ENCODE data around the gene LINS1. TPM values are rescaled to one million over a fixed set of nuclear protein-coding genes. Genes with fewer than 3 reads are reported as not detected.

The LINS1 gene
- total and polyA plus RNA-seq, 8 donors: 1.8 to 39.7 (median 7.0) TPM

DNA sequence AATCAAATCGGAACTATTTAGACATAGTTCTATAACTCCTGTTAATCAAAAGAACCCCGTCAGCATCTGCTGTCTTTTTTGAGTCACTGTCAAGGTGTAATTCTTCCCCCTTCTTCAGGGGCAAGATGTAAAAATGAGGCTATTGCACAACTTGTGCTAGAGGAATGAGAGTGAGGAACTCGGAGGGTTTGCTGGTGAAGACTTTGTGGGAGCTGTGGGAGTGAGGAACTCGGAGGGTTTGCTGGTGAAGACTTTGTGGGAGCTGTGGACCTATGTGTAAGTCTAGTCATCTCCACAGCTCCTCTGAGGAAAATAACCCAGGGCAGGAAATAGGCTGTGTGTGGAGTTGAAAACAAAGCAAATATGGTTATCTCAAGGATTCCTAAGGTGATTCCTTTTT is 70.8 kb downstream of the LINS1 start:
- TF ChIP-seq, protein P1, sequence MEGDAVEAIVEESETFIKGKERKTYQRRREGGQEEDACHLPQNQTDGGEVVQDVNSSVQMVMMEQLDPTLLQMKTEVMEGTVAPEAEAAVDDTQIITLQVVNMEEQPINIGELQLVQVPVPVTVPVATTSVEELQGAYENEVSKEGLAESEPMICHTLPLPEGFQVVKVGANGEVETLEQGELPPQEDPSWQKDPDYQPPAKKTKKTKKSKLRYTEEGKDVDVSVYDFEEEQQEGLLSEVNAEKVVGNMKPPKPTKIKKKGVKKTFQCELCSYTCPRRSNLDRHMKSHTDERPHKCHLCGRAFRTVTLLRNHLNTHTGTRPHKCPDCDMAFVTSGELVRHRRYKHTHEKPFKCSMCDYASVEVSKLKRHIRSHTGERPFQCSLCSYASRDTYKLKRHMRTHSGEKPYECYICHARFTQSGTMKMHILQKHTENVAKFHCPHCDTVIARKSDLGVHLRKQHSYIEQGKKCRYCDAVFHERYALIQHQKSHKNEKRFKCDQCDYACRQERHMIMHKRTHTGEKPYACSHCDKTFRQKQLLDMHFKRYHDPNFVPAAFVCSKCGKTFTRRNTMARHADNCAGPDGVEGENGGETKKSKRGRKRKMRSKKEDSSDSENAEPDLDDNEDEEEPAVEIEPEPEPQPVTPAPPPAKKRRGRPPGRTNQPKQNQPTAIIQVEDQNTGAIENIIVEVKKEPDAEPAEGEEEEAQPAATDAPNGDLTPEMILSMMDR (IDR thresholded peaks at IDR 0.05): no peak
- no peak for TF ChIP-seq POLR2A (IDR thresholded peaks at IDR 0.05)
- TF ChIP-seq EP300 (IDR thresholded peaks at IDR 0.05): no peak
- no peak for TF ChIP-seq POLR2AphosphoS5 (IDR thresholded peaks at IDR 0.05)

GRCh38 chr15:100529556-100529955 is 72.4 kb downstream of the LINS1 start:
- Histone ChIP-seq H3K27me3 (peaks cover 0 to 14% (median 0%) of the 10 kb centered on the region in 3 donors), H3K27ac (no peak overlapping the region), H3K4me3 (no peak overlapping the region), H3K4me1 (peaks cover 0 to 16% (median 0%) of the 10 kb centered on the region in 4 donors), H3K9me3 (no peaks in the 10 kb centered on the region), H3K36me3 (no peaks in the 10 kb centered on the region)
- no peak for DNase-seq
- TF ChIP-seq EP300 (IDR thresholded peaks at IDR 0.05) (no peak), POLR2AphosphoS5 (IDR thresholded peaks at IDR 0.05) (no peak), POLR2A (IDR thresholded peaks at IDR 0.05) (no peak)
- TF ChIP-seq, protein P1 (IDR thresholded peaks at IDR 0.05): no peak
- WGBS, 5 donors: 82 to 91% (median 86%) methylated on average over 2 of the region's 2 CpGs
- intact Hi-C loops (cut with DNase I; ENCODE audit: low total_unique reads): no loop called here

More for the DNA sequence above, 70.8 kb downstream of the LINS1 start:
- Histone ChIP-seq H3K4me1 (peaks cover 0 to 6% (median 0%) of the 10 kb centered on the region in 4 donors), H3K27me3 (peaks cover 0 to 14% (median 0%) of the 10 kb centered on the region in 3 donors), H3K4me3 (no peak overlapping the region), H3K9me3 (no peaks in the 10 kb centered on the region), H3K36me3 (no peaks in the 10 kb centered on the region), H3K27ac (no peak overlapping the region)
- no peak for DNase-seq
- intact Hi-C loops (cut with DNase I; ENCODE audit: low total_unique reads): no loop called here
- WGBS, 5 donors: 73 to 86% (median 83%) methylated on average over 4 of the region's 4 CpGs

DNA sequence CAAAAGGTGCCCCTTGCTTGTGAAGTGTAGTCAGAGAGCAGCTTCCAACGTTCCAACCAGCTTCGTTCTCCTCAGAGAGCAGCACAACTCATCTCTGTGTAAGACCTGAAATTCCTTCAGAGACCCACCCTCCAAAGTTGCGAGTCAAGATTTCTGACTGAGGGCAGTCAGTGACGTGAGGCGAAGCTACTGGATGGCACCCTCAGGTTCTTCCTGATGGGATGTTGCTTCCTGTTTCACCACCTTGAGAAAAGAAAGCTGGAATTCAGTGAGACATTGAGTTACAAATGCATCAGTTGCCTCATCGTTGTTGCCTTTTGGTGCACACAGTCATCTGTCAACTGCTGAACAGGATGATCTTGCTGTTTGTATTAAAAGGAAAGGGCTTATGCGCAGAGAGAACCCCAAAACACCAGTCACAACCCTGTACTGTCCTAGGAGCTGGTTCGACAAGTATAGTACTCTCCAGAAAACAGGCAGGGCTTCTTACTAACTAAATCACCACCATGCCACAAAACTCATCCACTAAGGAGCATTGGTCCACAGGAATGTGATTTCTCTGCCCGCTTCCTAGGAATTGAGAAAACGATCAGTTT is 73.1 kb downstream of the LINS1 start, which contains the start of gene CERS3:
Gene CERS3 (minus strand): TSS at position 118 of the 596 bp plus-strand sequence. CDS start 27,101 bp downstream, outside the sequence.
- Histone ChIP-seq H3K9me3 (no peaks in the 10 kb centered on the region), H3K4me1 (peaks cover 0 to 16% (median 0%) of the 10 kb centered on the region in 4 donors), H3K27me3 (peaks cover 0 to 14% (median 0%) of the 10 kb centered on the region in 3 donors), H3K36me3 (no peaks in the 10 kb centered on the region), H3K27ac (no peak within 1 kb of the TSS), H3K4me3 (no peak within 1 kb of the TSS)
- TF ChIP-seq POLR2AphosphoS5 (IDR thresholded peaks at IDR 0.05) (no peak), POLR2A (IDR thresholded peaks at IDR 0.05) (no peak), EP300 (IDR thresholded peaks at IDR 0.05) (no peak)
- TF ChIP-seq, protein P1 (IDR thresholded peaks at IDR 0.05): no peak
- no peak for DNase-seq
- 78 to 86% (median 86%) methylated on average over 10 of the region's 10 CpGs for WGBS, 5 donors
- intact Hi-C loops (cut with DNase I; ENCODE audit: low total_unique reads): no loop called here

DNA sequence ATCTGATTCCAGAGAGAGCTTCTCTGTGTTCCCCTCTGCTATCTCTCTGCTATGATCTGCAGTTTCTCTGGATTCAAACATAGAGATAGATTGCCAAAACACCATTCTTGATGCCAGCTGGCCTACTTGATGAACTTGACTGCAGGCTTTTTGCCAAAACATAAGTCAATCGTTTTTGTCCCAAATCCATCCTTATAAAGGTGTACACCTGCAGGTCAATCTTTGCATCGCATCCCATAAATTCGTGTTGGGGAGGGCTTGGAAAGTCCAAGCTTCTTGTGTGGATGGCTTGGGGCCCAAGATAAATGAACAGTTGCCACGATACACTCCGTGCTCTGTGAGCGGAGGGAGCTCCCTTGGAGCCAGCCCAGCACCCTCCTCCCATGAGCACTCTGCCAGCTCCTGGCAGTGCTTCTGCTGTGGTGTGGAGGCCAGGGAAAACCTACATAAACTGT is 75.9 kb downstream of the LINS1 start:
- Histone ChIP-seq H3K4me3 (no peak overlapping the region), H3K9me3 (peaks cover 0 to 4% (median 0%) of the 10 kb centered on the region in 4 donors), H3K36me3 (no peaks in the 10 kb centered on the region), H3K4me1 (peaks cover 0 to 16% (median 2%) of the 10 kb centered on the region in 4 donors), H3K27me3 (no peaks in the 10 kb centered on the region), H3K27ac (peak overlapping the region in 1 of 5 donors; percentile 26)
- WGBS, 5 donors: 16 to 49% (median 27%) methylated on average over 6 of the region's 6 CpGs
- DNase-seq: peak; percentile 60 to 67
- intact Hi-C loops (cut with DNase I; ENCODE audit: low total_unique reads): no loop called here
- TF ChIP-seq POLR2AphosphoS5 (IDR thresholded peaks at IDR 0.05) (peak in 1 of 3 donors; percentile 50), POLR2A (IDR thresholded peaks at IDR 0.05) (no peak)

DNA sequence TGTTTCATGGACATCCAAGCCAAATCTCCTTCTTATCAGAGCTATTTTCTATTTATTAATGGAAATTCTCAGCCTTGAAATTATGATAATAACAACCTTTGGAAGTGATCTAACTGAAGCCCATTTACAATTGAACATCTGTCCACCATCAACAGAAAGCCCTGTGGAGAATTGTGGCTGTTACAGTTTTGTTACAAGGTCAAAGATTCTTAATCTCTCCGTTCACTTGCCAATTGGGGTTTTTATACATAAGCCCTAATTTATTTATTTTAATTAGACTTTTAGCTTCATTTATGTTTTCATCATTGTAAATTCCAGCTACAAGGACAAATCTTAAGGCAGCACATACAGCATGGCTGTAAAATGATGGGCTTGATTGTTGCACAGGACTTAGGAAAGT is 76.5 kb downstream of the LINS1 start:
- H3K36me3 ChIP-seq: no peaks in the 10 kb centered on the region
- peaks cover 0 to 16% (median 5%) of the 10 kb centered on the region in 4 donors for H3K4me1 ChIP-seq
- H3K9me3 ChIP-seq: peaks cover 0 to 4% (median 0%) of the 10 kb centered on the region in 4 donors
- WGBS, 5 donors: 64 to 88% (median 67%) methylated on average over 1 of the region's 1 CpG
- H3K27ac ChIP-seq: peak overlapping the region in 1 of 5 donors; percentile 26
- intact Hi-C loops (cut with DNase I; ENCODE audit: low total_unique reads): no loop called here
- no peaks in the 10 kb centered on the region for H3K27me3 ChIP-seq
- TF ChIP-seq, protein P1 (IDR thresholded peaks at IDR 0.05): no peak
- TF ChIP-seq EP300 (IDR thresholded peaks at IDR 0.05) (no peak), POLR2A (IDR thresholded peaks at IDR 0.05) (no peak), POLR2AphosphoS5 (IDR thresholded peaks at IDR 0.05) (no peak)
- no peak for DNase-seq
- no peak overlapping the region for H3K4me3 ChIP-seq

Measured in stomach (tissue), 9 donors.